Astrocyte (in vitro differentiated cells and primary cell): ENCODE measurements around the gene PLCB4. TPM values are rescaled to one million over a fixed set of nuclear protein-coding genes. Genes with fewer than 3 reads are reported as not detected.

Source experiments
- DNase-seq: peaks from one replicate; pipeline ENCODE4 v3.0.0-alpha.2; 2010; ENCODE audit warnings: low read depth
- FAIRE-seq: peaks from 2 replicates; lab custom pipeline; 2011; peaks lifted over from hg19 to GRCh38; lab: Jason Lieb, UNC
- H2AFZ ChIP-seq: 2 replicates; pipeline ENCODE4 v1.6.0; 2012; ENCODE audit warnings: low read depth, low read length, inconsistent platforms
- H3K27ac ChIP-seq: 2 replicates; pipeline ENCODE4 v1.5.1; 2011; ENCODE audit warnings: low read depth, low read length, inconsistent platforms
- H3K27me3 ChIP-seq: 2 replicates; pipeline ENCODE4 v1.6.0; 2011; ENCODE audit warnings: low read length, inconsistent platforms; ENCODE audit not compliant: insufficient read depth
- H3K36me3 ChIP-seq: 2 replicates; pipeline ENCODE4 v1.5.1; 2011; ENCODE audit warnings: low read length, inconsistent platforms; ENCODE audit not compliant: insufficient read depth
- H3K4me1 ChIP-seq: 2 replicates; pipeline ENCODE4 v1.5.1; 2011; ENCODE audit warnings: low read length, inconsistent platforms; ENCODE audit not compliant: insufficient read depth
- H3K4me2 ChIP-seq: 2 replicates; pipeline ENCODE4 v1.6.0; 2012; ENCODE audit warnings: low read length, inconsistent platforms
- H3K4me3 ChIP-seq: 2 replicates; pipeline ENCODE4 v1.5.1; 2011; ENCODE audit warnings: low read depth, mild to moderate bottlenecking, low read length, inconsistent platforms; ENCODE audit not compliant: insufficient read depth
- H3K79me2 ChIP-seq: 2 replicates; pipeline ENCODE4 v1.6.0; 2012; ENCODE audit warnings: mild to moderate bottlenecking, low read length, inconsistent platforms; ENCODE audit not compliant: insufficient read depth
- H3K9ac ChIP-seq: 2 replicates; pipeline ENCODE4 v1.6.0; 2012; ENCODE audit warnings: mild to moderate bottlenecking, low read length, inconsistent platforms
- H3K9me3 ChIP-seq: 2 replicates; pipeline ENCODE4 v1.5.1; 2012; ENCODE audit warnings: low read depth, mild to moderate bottlenecking, low read length, inconsistent platforms; ENCODE audit not compliant: insufficient read depth
- H4K20me1 ChIP-seq: 2 replicates; pipeline ENCODE4 v1.6.0; 2012; ENCODE audit warnings: low read length, inconsistent platforms; ENCODE audit not compliant: insufficient read depth
- H3K27ac Mint-ChIP-seq: one replicate; pipeline ENCODE4 v1.8.0; 2021; ENCODE audit warnings: mild to moderate bottlenecking, mixed read lengths; ENCODE audit not compliant: unreplicated experiment
- H3K27me3 Mint-ChIP-seq: one replicate; pipeline ENCODE4 v1.8.0; 2021; ENCODE audit warnings: low read depth, mixed read lengths; ENCODE audit not compliant: unreplicated experiment
- H3K36me3 Mint-ChIP-seq: one replicate; pipeline ENCODE4 v1.8.0; 2021; ENCODE audit warnings: low read depth, mixed read lengths; ENCODE audit not compliant: unreplicated experiment
- H3K4me1 Mint-ChIP-seq: one replicate; pipeline ENCODE4 v1.8.0; 2021; ENCODE audit warnings: low read depth, mixed read lengths; ENCODE audit not compliant: unreplicated experiment
- H3K4me3 Mint-ChIP-seq: one replicate; pipeline ENCODE4 v1.8.0; 2021; ENCODE audit warnings: mild to moderate bottlenecking, moderate library complexity, mixed read lengths; ENCODE audit not compliant: unreplicated experiment
- H3K9me3 Mint-ChIP-seq: one replicate; pipeline ENCODE4 v1.8.0; 2021; ENCODE audit warnings: mild to moderate bottlenecking, mixed read lengths; ENCODE audit not compliant: unreplicated experiment
- EZH2 ChIP-seq: IDR thresholded peaks from 2 replicates; pipeline ENCODE4 v1.6.1; 2012; ENCODE audit warnings: mild to moderate bottlenecking, low read length, inconsistent platforms; ENCODE audit not compliant: insufficient read depth
- total RNA-seq: library from RNA; stranded (reverse); gene quantifications from 2 replicates; pipeline ENCODE4 v1.2.1, GENCODE V29; 2021
- TF ChIP-seq, protein P1 (sequence below): IDR thresholded peaks from 2 replicates; pipeline ENCODE4 v1.5.1; 2011; ENCODE audit warnings: low read depth, mild to moderate bottlenecking, inconsistent platforms, low read length, moderate library complexity; ENCODE audit not compliant: insufficient read depth

Gene PLCB4
- total RNA-seq, 1 donor from 2014 or later = 58.2 TPM

DNA sequence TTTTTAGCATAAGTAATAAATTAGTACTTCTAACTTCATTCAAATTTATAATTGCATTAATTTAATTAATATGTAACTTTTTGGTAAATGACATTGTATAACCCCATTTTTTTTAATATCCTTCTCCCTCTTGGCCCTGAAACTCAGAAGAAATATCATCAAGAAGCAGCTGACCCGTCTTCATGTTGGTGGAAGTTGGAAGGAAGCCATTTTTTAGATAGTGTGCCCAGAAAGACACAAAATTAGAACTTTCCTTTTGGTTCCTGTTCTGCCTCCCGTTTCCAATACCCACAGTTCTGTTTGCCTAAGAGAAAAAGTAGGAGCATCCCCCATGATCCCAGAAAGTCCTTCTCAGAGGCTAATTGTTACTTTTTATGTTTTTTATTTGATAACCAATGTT is 65.5 kb downstream of the PLCB4 start:
- H3K4me1 ChIP-seq = no peaks in the 10 kb centered on the region
- H3K79me2 ChIP-seq = no peaks in the 10 kb centered on the region
- no peak overlapping the region for H3K27ac Mint-ChIP-seq

DNA sequence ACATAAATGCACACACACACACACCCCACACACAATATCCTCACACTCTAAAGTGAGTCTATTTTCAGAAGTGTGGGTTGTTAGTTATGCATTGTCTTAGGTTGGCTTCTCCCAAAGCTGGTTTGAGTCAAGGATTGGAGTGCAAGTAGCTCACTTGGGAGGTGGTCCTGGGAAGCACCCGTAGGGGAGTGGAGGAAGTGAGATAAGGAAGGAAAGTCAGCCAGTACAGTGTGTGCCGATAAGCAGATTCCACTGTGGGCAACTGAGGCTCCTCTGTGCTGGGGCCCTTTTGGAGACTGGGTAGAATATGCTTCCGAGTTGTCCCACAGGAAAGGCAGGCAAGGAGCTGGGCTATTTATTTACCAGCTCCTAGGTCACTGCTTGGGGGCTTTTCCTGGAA is 67.2 kb downstream of the PLCB4 start:
- no peak overlapping the region for H3K27ac Mint-ChIP-seq
- no peak overlapping the region for H3K4me3 Mint-ChIP-seq
- H2AFZ ChIP-seq = no peak overlapping the region
- H4K20me1 ChIP-seq = no peaks in the 10 kb centered on the region
- H3K4me1 Mint-ChIP-seq = peaks cover 14% of the 10 kb centered on the region
- no peaks in the 10 kb centered on the region for H3K79me2 ChIP-seq
- H3K4me3 ChIP-seq = no peak overlapping the region
- no peaks in the 10 kb centered on the region for H3K9me3 Mint-ChIP-seq
- H3K4me1 ChIP-seq = no peaks in the 10 kb centered on the region
- H3K27me3 ChIP-seq = no peaks in the 10 kb centered on the region
- no peak overlapping the region for H3K27ac ChIP-seq
- H3K36me3 ChIP-seq = no peaks in the 10 kb centered on the region
- no peaks in the 10 kb centered on the region for H3K9me3 ChIP-seq
- no peak for FAIRE-seq
- H3K9ac ChIP-seq = no peak overlapping the region
- no peak for DNase-seq
- TF ChIP-seq EZH2 = no peak
- TF ChIP-seq, protein P1, sequence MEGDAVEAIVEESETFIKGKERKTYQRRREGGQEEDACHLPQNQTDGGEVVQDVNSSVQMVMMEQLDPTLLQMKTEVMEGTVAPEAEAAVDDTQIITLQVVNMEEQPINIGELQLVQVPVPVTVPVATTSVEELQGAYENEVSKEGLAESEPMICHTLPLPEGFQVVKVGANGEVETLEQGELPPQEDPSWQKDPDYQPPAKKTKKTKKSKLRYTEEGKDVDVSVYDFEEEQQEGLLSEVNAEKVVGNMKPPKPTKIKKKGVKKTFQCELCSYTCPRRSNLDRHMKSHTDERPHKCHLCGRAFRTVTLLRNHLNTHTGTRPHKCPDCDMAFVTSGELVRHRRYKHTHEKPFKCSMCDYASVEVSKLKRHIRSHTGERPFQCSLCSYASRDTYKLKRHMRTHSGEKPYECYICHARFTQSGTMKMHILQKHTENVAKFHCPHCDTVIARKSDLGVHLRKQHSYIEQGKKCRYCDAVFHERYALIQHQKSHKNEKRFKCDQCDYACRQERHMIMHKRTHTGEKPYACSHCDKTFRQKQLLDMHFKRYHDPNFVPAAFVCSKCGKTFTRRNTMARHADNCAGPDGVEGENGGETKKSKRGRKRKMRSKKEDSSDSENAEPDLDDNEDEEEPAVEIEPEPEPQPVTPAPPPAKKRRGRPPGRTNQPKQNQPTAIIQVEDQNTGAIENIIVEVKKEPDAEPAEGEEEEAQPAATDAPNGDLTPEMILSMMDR = no peak
- H3K4me2 ChIP-seq = no peak overlapping the region
- H3K27me3 Mint-ChIP-seq = no peaks in the 10 kb centered on the region
- peaks cover 10% of the 10 kb centered on the region for H3K36me3 Mint-ChIP-seq

More for the DNA sequence above, 65.5 kb downstream of the PLCB4 start:
- no peaks in the 10 kb centered on the region for H3K9me3 ChIP-seq
- no peak overlapping the region for H3K4me3 ChIP-seq
- no peaks in the 10 kb centered on the region for H3K36me3 ChIP-seq
- peaks cover 11% of the 10 kb centered on the region for H3K36me3 Mint-ChIP-seq
- H2AFZ ChIP-seq = no peak overlapping the region
- H3K4me3 Mint-ChIP-seq = no peak overlapping the region
- H3K4me1 Mint-ChIP-seq = peaks cover 3% of the 10 kb centered on the region
- no peak overlapping the region for H3K9ac ChIP-seq
- TF ChIP-seq, protein P1 = no peak
- H3K27me3 Mint-ChIP-seq = no peaks in the 10 kb centered on the region
- no peaks in the 10 kb centered on the region for H3K27me3 ChIP-seq
- no peaks in the 10 kb centered on the region for H3K9me3 Mint-ChIP-seq
- DNase-seq (no peak), FAIRE-seq (no peak)
- no peaks in the 10 kb centered on the region for H4K20me1 ChIP-seq
- H3K4me2 ChIP-seq = no peak overlapping the region
- no peak overlapping the region for H3K27ac ChIP-seq

DNA sequence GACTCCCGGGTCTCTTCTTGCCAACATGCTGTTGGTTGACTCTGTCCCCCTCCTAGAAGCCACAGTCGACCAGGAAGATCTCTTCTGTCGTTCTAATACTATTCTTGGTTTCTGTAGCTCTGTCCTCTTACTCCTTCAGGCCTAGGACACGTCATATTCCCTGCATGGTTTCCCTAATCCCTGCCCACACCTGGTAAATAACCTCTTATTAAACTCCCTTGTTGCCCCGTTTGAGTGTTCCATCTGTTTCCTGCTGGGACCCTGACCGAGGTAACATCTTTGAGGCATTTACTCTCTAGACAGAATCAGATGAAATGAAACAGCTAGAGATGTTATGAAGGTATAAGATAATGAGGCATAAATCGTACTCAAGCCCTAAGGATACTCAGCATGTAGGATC is 68.1 kb downstream of the PLCB4 start:
- H3K36me3 Mint-ChIP-seq = peaks cover 7% of the 10 kb centered on the region

More for the DNA sequence above, 68.1 kb downstream of the PLCB4 start:
- no peak overlapping the region for H3K4me3 Mint-ChIP-seq
- DNase-seq (no peak), FAIRE-seq (no peak)
- H3K9ac ChIP-seq = no peak overlapping the region
- peaks cover 14% of the 10 kb centered on the region for H3K4me1 Mint-ChIP-seq
- no peaks in the 10 kb centered on the region for H3K27me3 ChIP-seq
- no peak overlapping the region for H3K27ac Mint-ChIP-seq
- no peak overlapping the region for H3K4me3 ChIP-seq
- H3K9me3 ChIP-seq = no peaks in the 10 kb centered on the region
- no peak overlapping the region for H2AFZ ChIP-seq
- no peak overlapping the region for H3K27ac ChIP-seq
- H3K79me2 ChIP-seq = no peaks in the 10 kb centered on the region
- no peaks in the 10 kb centered on the region for H3K27me3 Mint-ChIP-seq
- no peak for TF ChIP-seq EZH2
- TF ChIP-seq, protein P1 = no peak
- no peaks in the 10 kb centered on the region for H4K20me1 ChIP-seq
- H3K9me3 Mint-ChIP-seq = no peaks in the 10 kb centered on the region
- no peak overlapping the region for H3K4me2 ChIP-seq
- no peaks in the 10 kb centered on the region for H3K36me3 ChIP-seq
- H3K4me1 ChIP-seq = no peaks in the 10 kb centered on the region
